AG04450 (cell line): ENCODE measurements around the gene HSPA2. TPM values are rescaled to one million over a fixed set of nuclear protein-coding genes. Genes with fewer than 3 reads are reported as not detected.

Experiments used
- CTCF ChIA-PET: fragments of 300-600, 350-600 bp; formaldehyde crosslinking; extraction: SDS; loops from one replicate; lab custom pipeline; 2022; ENCODE audit warnings: antibody characterized with exemption, inconsistent platforms; lab: Charles Lee
- POLR2A ChIA-PET: fragments of 350-600 bp; formaldehyde crosslinking; extraction: SDS; loops from one replicate; lab custom pipeline; 2021; ENCODE audit warnings: antibody characterized with exemption, inconsistent platforms; lab: Yijun Ruan, JAX
- DNase-seq: peaks from one replicate; pipeline ENCODE4 v3.0.0-alpha.2; 2011; ENCODE audit warnings: low read depth, low spot score
- H3K27ac ChIP-seq: one replicate; pipeline ENCODE4 v1.5.1; 2012; ENCODE audit warnings: low read depth, low read length, control low read depth
- H3K27me3 ChIP-seq: one replicate; pipeline ENCODE4 v1.6.0; 2012; ENCODE audit warnings: low read length; ENCODE audit not compliant: control insufficient read depth, insufficient read depth
- H3K4me3 ChIP-seq: 2 replicates; pipeline ENCODE4 v1.5.1; 2011; ENCODE audit warnings: mild to moderate bottlenecking, low read depth, low read length, control low read depth
- H3K9me3 ChIP-seq: 2 replicates; pipeline ENCODE4 v1.5.1; 2012; ENCODE audit warnings: low read length; ENCODE audit not compliant: control insufficient read depth, insufficient read depth
- CTCF ChIP-seq: IDR thresholded peaks from 2 replicates; pipeline ENCODE4 v1.5.1; 2011; ENCODE audit warnings: low read depth, low read length, control low read depth, inconsistent platforms
- polyA plus RNA-seq: library from polyadenylated mRNA; depleted of rRNA; stranded (reverse); fragments of >200 nt; gene quantifications from 2 replicates; pipeline ENCODE4 v1.2.3, GENCODE V29; 2011

The HSPA2 gene
- polyA plus RNA-seq, 1 experiment: 18.2 TPM

DNA sequence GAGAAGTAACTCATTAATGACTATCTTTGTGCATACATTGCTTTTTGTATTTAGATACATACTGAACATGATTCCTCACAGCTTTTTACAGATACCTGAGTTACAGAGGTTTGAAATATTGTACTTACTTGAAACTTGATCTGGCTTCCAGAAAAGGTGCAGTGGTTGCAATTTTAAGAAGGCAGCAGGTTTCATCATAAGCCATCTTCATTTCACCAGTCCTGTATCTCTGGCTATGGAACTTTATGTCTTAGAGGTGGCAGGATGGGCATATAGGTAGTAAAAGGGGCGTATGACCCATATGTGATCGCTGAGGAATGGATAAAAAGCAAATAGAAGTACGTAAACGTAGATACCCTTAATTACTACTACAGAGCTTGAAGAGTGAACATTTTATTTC lies 22.3 kb upstream of the HSPA2 start:
- H3K9me3 ChIP-seq: no peaks in the 10 kb centered on the region
- no peaks in the 10 kb centered on the region for H3K27me3 ChIP-seq
- DNase-seq: no peak
- CTCF ChIA-PET: interaction anchor here (0.6 to 1.1 kb wide), 2 partner anchors 8 to 118 kb away, joined by 3 read pairs; no protein-coding TSS in a partner anchor
- H3K4me3 ChIP-seq: no peak overlapping the region
- no peak for TF ChIP-seq CTCF
- no peak overlapping the region for H3K27ac ChIP-seq
- POLR2A ChIA-PET: interaction anchor here (1.0 to 1.2 kb wide), 2 partner anchors 14 to 22 kb away, joined by 3 read pairs; partner anchors contain the start of genes HSPA2, ZBTB1 and ZBTB25

- ChIA-PET CTCF (interaction anchor here (0.5 to 8.3 kb wide), 5 partner anchors 10 to 370 kb away, joined by 3 to 60 read pairs (median 9); partner anchors contain the start of gene HSPA2), POLR2A (no interaction called here)
- H3K4me3 ChIP-seq: no peak overlapping the region
- H3K27ac ChIP-seq: no peak overlapping the region
- DNase-seq: no peak
- no peak for TF ChIP-seq CTCF
- H3K27me3 ChIP-seq: no peaks in the 10 kb centered on the region
- H3K9me3 ChIP-seq: no peaks in the 10 kb centered on the region
Observed at GRCh38 chr14:64520699-64521098, 19.8 kb upstream of the HSPA2 start.

GRCh38 chr14:64522591-64523355 lies 17.8 kb upstream of the HSPA2 start:
- ChIA-PET POLR2A (no interaction called here), CTCF (interaction anchor here (0.6 to 8.3 kb wide), 5 partner anchors 12 to 114 kb away, joined by 7 to 60 read pairs (median 9); partner anchors contain the start of gene HSPA2)
- no peaks in the 10 kb centered on the region for H3K27me3 ChIP-seq
- DNase-seq: no peak
- TF ChIP-seq CTCF: no peak
- H3K27ac ChIP-seq: no peak overlapping the region
- H3K4me3 ChIP-seq: no peak overlapping the region
- no peaks in the 10 kb centered on the region for H3K9me3 ChIP-seq

DNA sequence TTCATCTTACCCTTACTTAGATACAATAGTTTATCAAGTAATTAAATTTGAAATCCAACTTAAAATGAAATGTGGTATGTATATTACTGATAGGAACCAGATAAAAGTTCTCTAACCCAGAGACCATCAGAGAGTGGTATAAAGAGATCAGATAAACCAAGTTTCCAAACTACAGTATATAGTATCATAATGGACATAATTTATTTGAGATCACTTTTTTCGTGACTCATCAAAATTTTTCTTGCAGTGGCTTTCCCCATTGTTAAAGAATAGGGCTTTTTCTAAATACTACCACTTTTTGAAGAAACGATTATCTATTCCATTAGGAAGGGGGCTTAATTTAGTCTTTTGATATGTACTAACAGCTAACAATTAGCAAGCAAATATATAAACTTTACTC lies 15.2 kb upstream of the HSPA2 start:
- ChIA-PET POLR2A (no interaction called here), CTCF (interaction anchor here (1.1 to 8.3 kb wide), 2 partner anchors 15 to 146 kb away, joined by 3 to 60 read pairs; no protein-coding TSS in a partner anchor)
- no peaks in the 10 kb centered on the region for H3K9me3 ChIP-seq
- no peak for DNase-seq
- TF ChIP-seq CTCF: no peak
- no peak overlapping the region for H3K4me3 ChIP-seq
- H3K27me3 ChIP-seq: no peaks in the 10 kb centered on the region
- H3K27ac ChIP-seq: no peak overlapping the region

GRCh38 chr14:64531567-64531966 lies 9.0 kb upstream of the HSPA2 start:
- CTCF ChIA-PET: interaction anchor here (1.0 kb wide), 1 partner anchor 20 kb away, joined by 3 read pairs; no protein-coding TSS in a partner anchor
- POLR2A ChIA-PET: no interaction called here
- TF ChIP-seq CTCF: no peak

More at GRCh38 chr14:64531567-64531966, 9.0 kb upstream of the HSPA2 start:
- no peaks in the 10 kb centered on the region for H3K9me3 ChIP-seq
- no peak overlapping the region for H3K4me3 ChIP-seq
- H3K27ac ChIP-seq: no peak overlapping the region
- no peaks in the 10 kb centered on the region for H3K27me3 ChIP-seq
- no peak for DNase-seq
